H1 (cell line): ENCODE results near the gene AKTIP. TPM values are rescaled to one million over a fixed set of nuclear protein-coding genes. Genes with fewer than 3 reads are reported as not detected.

ENCODE experiments used
- CTCF ChIA-PET: fragments of 300-600 bp; sonication (Branson Sonifier 250); formaldehyde crosslinking; loops from one replicate; lab custom pipeline; 2021; ENCODE audit not compliant: partially characterized antibody; lab: Charles Lee
- POLR2A ChIA-PET: fragments of 300-600 bp; sonication (Branson Sonifier 250); formaldehyde crosslinking; loops from one replicate; lab custom pipeline; 2021; ENCODE audit warnings: inconsistent platforms; ENCODE audit not compliant: partially characterized antibody; lab: Charles Lee
- DNase-seq, 2 experiments: peaks; one replicate each; pipeline versions ENCODE4 v3.0.0 to v3.0.0-alpha.2; 2010 to 2022; ENCODE audit warnings: low spot score in 2 of 2, low read depth in 1 of 2, mixed read lengths in 1 of 2
- FAIRE-seq: peaks from 2 replicates; lab custom pipeline; 2011; peaks lifted over from hg19 to GRCh38; lab: Jason Lieb, UNC
- H2AFZ ChIP-seq: 2 replicates; pipeline ENCODE4 v1.8.1; 2012; ENCODE audit warnings: low read length, inconsistent platforms
- H2AK5ac ChIP-seq: 2 replicates; pipeline ENCODE4 v1.6.1; 2013; ENCODE audit warnings: low read depth, low read length
- H2BK120ac ChIP-seq: replicated peaks from 2 replicates; pipeline ENCODE3; 2013; ENCODE audit warnings: low read depth, low read length, inconsistent platforms
- H2BK12ac ChIP-seq: 2 replicates; pipeline ENCODE4 v1.6.1; 2013; ENCODE audit warnings: low read depth, low read length
- H2BK15ac ChIP-seq: 2 replicates; pipeline ENCODE4 v1.6.1; 2013; ENCODE audit warnings: low read length
- H2BK20ac ChIP-seq: 2 replicates; pipeline ENCODE4 v1.6.1; 2013; ENCODE audit warnings: low read length
- H2BK5ac ChIP-seq: 2 replicates; pipeline ENCODE4 v1.6.1; 2013; ENCODE audit warnings: low read depth, low read length
- H3K14ac ChIP-seq: 2 replicates; pipeline ENCODE4 v1.6.1; 2013; ENCODE audit warnings: inconsistent platforms; ENCODE audit not compliant: insufficient read length
- H3K18ac ChIP-seq: 2 replicates; pipeline ENCODE4 v1.6.1; 2013; ENCODE audit warnings: low read length; ENCODE audit errors: extremely low read depth
- H3K23ac ChIP-seq: 2 replicates; pipeline ENCODE4 v1.6.1; 2013; ENCODE audit warnings: inconsistent platforms; ENCODE audit not compliant: insufficient read length
- H3K23me2 ChIP-seq: 2 replicates; pipeline ENCODE4 v1.6.1; 2013; ENCODE audit warnings: low read depth, low read length
- H3K27ac ChIP-seq: 2 replicates; pipeline ENCODE4 v1.6.1; 2011; ENCODE audit warnings: low read depth, low read length, inconsistent platforms
- H3K27me3 ChIP-seq, 4 experiments: replicated peaks in 1 of 4; 1 replicate in 1 of 4; 2 replicates in 3 of 4; pipeline versions ENCODE4 v1.6.1 to v1.8.1; 2011 to 2013; ENCODE audit warnings: low read length in 3 of 4, mild to moderate bottlenecking in 3 of 4, inconsistent platforms in 2 of 4, mixed read lengths in 2 of 4, moderate library complexity in 1 of 4; ENCODE audit not compliant: control insufficient read depth in 3 of 4, insufficient read depth in 3 of 4; ENCODE audit errors: extremely low read depth in 1 of 4
- H3K36me3 ChIP-seq, 4 experiments: 2 replicates each; pipeline versions ENCODE4 v1.6.1 to v1.8.1; 2011 to 2013; ENCODE audit warnings: mild to moderate bottlenecking in 4 of 4, low read length in 3 of 4, moderate library complexity in 2 of 4, control low read depth in 1 of 4, inconsistent platforms in 1 of 4; ENCODE audit not compliant: insufficient read depth in 4 of 4, control insufficient read depth in 2 of 4
- H3K4ac ChIP-seq: replicated peaks from 2 replicates; pipeline ENCODE3; 2013; ENCODE audit warnings: low read length, low read depth, mixed read lengths, inconsistent platforms; ENCODE audit not compliant: insufficient read length
- H3K4me1 ChIP-seq, 4 experiments: replicated peaks in 1 of 4; 1 replicate in 1 of 4; 2 replicates in 3 of 4; pipeline versions ENCODE4 v1.6.1 to v1.8.1; 2011 to 2013; ENCODE audit warnings: low read length in 3 of 4, inconsistent platforms in 2 of 4, mixed read lengths in 1 of 4; ENCODE audit not compliant: insufficient read depth in 4 of 4, control insufficient read depth in 3 of 4
- H3K4me2 ChIP-seq, 2 experiments: 2 replicates each; pipeline versions ENCODE4 v1.6.1 to v1.8.1; 2011 to 2013; ENCODE audit warnings: low read depth in 2 of 2, low read length in 2 of 2, control low read depth in 1 of 2, inconsistent platforms in 1 of 2, mild to moderate bottlenecking in 1 of 2; ENCODE audit not compliant: insufficient read depth in 1 of 2
- H3K4me3 ChIP-seq, 4 experiments: fragments of 200-600, 300-600 bp in 1 of 4; sonication (generic), shearing (Covaris generic), sonication (Bioruptor Twin) in 1 of 4; 2 replicates each; pipeline versions ENCODE4 v1.5.1 to v1.8.1; 2011 to 2016; ENCODE audit warnings: low read length in 4 of 4, low read depth in 3 of 4, control low read depth in 2 of 4, inconsistent platforms in 2 of 4, mild to moderate bottlenecking in 2 of 4, mixed read lengths in 1 of 4, moderate library complexity in 1 of 4; ENCODE audit not compliant: insufficient read depth in 2 of 4; ENCODE audit errors: extremely low read depth in 1 of 4
- H3K56ac ChIP-seq: replicated peaks from 2 replicates; pipeline ENCODE3; 2013; ENCODE audit warnings: low read depth, mild to moderate bottlenecking, mixed read lengths, low read length, inconsistent platforms; ENCODE audit not compliant: insufficient read length
- H3K79me1 ChIP-seq: 2 replicates; pipeline ENCODE4 v1.6.1; 2013; ENCODE audit warnings: low read depth, low read length, control low read depth
- H3K79me2 ChIP-seq, 2 experiments: 2 replicates each; pipeline versions ENCODE4 v1.6.1 to v1.8.1; 2012 to 2013; ENCODE audit warnings: low read length in 2 of 2, mild to moderate bottlenecking in 2 of 2, inconsistent platforms in 1 of 2; ENCODE audit not compliant: insufficient read depth in 2 of 2, control insufficient read depth in 1 of 2
- H3K9ac ChIP-seq, 4 experiments: replicated peaks in 1 of 4; 1 replicate in 1 of 4; 2 replicates in 3 of 4; pipeline versions ENCODE4 v1.6.1 to v1.8.1; 2011 to 2013; ENCODE audit warnings: low read depth in 3 of 4, low read length in 3 of 4, control low read depth in 2 of 4, mild to moderate bottlenecking in 2 of 4, moderate library complexity in 2 of 4, inconsistent platforms in 1 of 4; ENCODE audit errors: extremely low read depth in 1 of 4
- H3K9me3 ChIP-seq, 2 experiments: 2 replicates each; pipeline versions ENCODE4 v1.6.1 to v1.8.1; 2012 to 2013; ENCODE audit warnings: mild to moderate bottlenecking in 2 of 2, moderate library complexity in 2 of 2, control low read depth in 1 of 2, inconsistent platforms in 1 of 2, low read depth in 1 of 2, low read length in 1 of 2, mixed read lengths in 1 of 2; ENCODE audit not compliant: insufficient read depth in 2 of 2
- H4K20me1 ChIP-seq, 2 experiments: replicated peaks in 1 of 2; 2 replicates each; pipeline versions ENCODE3 to v1.8.1; 2011 to 2013; ENCODE audit warnings: inconsistent platforms in 2 of 2, low read length in 2 of 2, mild to moderate bottlenecking in 1 of 2; ENCODE audit not compliant: insufficient read depth in 2 of 2, control insufficient read depth in 1 of 2
- H4K5ac ChIP-seq: 2 replicates; pipeline ENCODE4 v1.6.1; 2013; ENCODE audit warnings: low read length, low read depth, mixed read lengths, inconsistent platforms; ENCODE audit not compliant: insufficient read length
- H4K8ac ChIP-seq: 2 replicates; pipeline ENCODE4 v1.8.0; 2013; ENCODE audit warnings: mild to moderate bottlenecking, moderate library complexity, low read length, inconsistent platforms; ENCODE audit not compliant: insufficient read depth; ENCODE audit errors: extremely low read depth
- H4K91ac ChIP-seq: replicated peaks from 2 replicates; pipeline ENCODE3; 2013; ENCODE audit warnings: low read length, mixed read lengths, inconsistent platforms; ENCODE audit not compliant: insufficient read length
- GABPA ChIP-seq: IDR thresholded peaks from 2 replicates; pipeline ENCODE4 v1.6.1; 2011; ENCODE audit warnings: mild to moderate bottlenecking, low read length, moderate library complexity, borderline replicate concordance; ENCODE audit not compliant: insufficient read depth
- WGBS, 2 experiments: shearing (Covaris generic) in 1 of 2; methylation state at CpG; one replicate each; pipeline versions ENCODE4 v1.1.6 to v1.1.7; 2013 to 2015; ENCODE audit warnings: low lambda C conversion rate in 2 of 2, mixed read lengths in 2 of 2, inconsistent platforms in 1 of 2, low coverage in 1 of 2, missing lambda C conversion rate in 1 of 2; ENCODE audit not compliant: insufficient replicate concordance in 2 of 2, insufficient coverage in 1 of 2, insufficient read length in 1 of 2; ENCODE audit errors: extremely low coverage in 1 of 2, missing lambda C conversion rate in 1 of 2; 5-methylcytosine and 5-hydroxymethylcytosine counted together
- polyA plus RNA-seq, 7 experiments: library from polyadenylated mRNA; depleted of rRNA in 3 of 7; stranded (reverse) in 5 of 7; unstranded in 2 of 7; fragments of >200 nt in 5 of 7; fragments of 200-250 nt in 2 of 7; gene quantifications; 1 replicate in 5 of 7; 2 replicates in 1 of 7; 4 replicates in 1 of 7; pipeline versions ENCODE4 v1.2.1 to v1.2.3, GENCODE V29; 2011 to 2013; ENCODE audit warnings: missing spikeins in 2 of 7, mixed read lengths in 2 of 7
- total RNA-seq: library from RNA; stranded (reverse); fragmentation: NEBNext Ultra II Directional; extraction: Animal tissue kit (Norgen Biotek cat#: 25700); gene quantifications from 2 replicates; pipeline ENCODE4 v1.2.1, GENCODE V29; 2021

AKTIP gene
- total and polyA plus RNA-seq, 2 of the 8 experiments (the other 6 are each of a cell fraction or from before 2014, with no cell fraction given) = 15.0 to 15.6 TPM

GRCh38 chr16:53507464-53508179 is 4.6 kb upstream of the AKTIP start:
- no peaks in the 10 kb centered on the region for H3K36me3 ChIP-seq
- no peak overlapping the region for H3K56ac ChIP-seq
- H3K4me2 ChIP-seq = no peak overlapping the region
- no peak overlapping the region for H3K4ac ChIP-seq
- FAIRE-seq (no peak), DNase-seq (no peak)
- WGBS, 2 experiments = 87% methylated on average over 12 of the region's 12 CpGs; no CpG with 5 or more reads in 1 of the 2 experiments
- no peak overlapping the region for H2BK15ac ChIP-seq
- H3K23ac ChIP-seq = no peak overlapping the region
- H4K20me1 ChIP-seq = no peaks in the 10 kb centered on the region
- no peaks in the 10 kb centered on the region for H3K27me3 ChIP-seq
- no peak overlapping the region for H2AK5ac ChIP-seq
- no peak overlapping the region for H3K27ac ChIP-seq
- no peak overlapping the region for H4K5ac ChIP-seq
- H2BK12ac ChIP-seq = no peak overlapping the region
- H3K79me1 ChIP-seq = no peaks in the 10 kb centered on the region
- no peak overlapping the region for H3K14ac ChIP-seq
- H2BK20ac ChIP-seq = no peak overlapping the region
- H3K9ac ChIP-seq = no peak overlapping the region
- no peak overlapping the region for H4K91ac ChIP-seq
- H2BK120ac ChIP-seq = no peak overlapping the region
- peaks cover 0 to 6% (median 5%) of the 10 kb centered on the region in 4 experiments; a peak in 5 of 7 replicates for H3K4me1 ChIP-seq
- H3K23me2 ChIP-seq = peaks cover 2% of the 10 kb centered on the region; the same call in 1 of the 2 replicates
- no peak overlapping the region for H3K4me3 ChIP-seq
- no peak for TF ChIP-seq GABPA
- 0 out of 2 replicates have a peak overlapping the region, but pooled peaks have one; percentile 9 for H3K18ac ChIP-seq
- no peak overlapping the region for H4K8ac ChIP-seq
- POLR2A ChIA-PET = no interaction called here
- no peak overlapping the region; the same call in 1 of the 2 replicates for H2AFZ ChIP-seq
- H3K79me2 ChIP-seq = no peaks in the 10 kb centered on the region
- H2BK5ac ChIP-seq = no peak overlapping the region
- CTCF ChIA-PET = interaction anchor here (1.0 kb wide), 1 partner anchor 42 kb away, joined by 3 read pairs; no protein-coding TSS in a partner anchor
- 0 out of 4 replicates have a peak, but pooled peaks cover 0 to under 1% of the 10 kb centered on the region in 2 experiments for H3K9me3 ChIP-seq
